Medulla oblongata (tissue), 1 donor: ENCODE results near the gene HELB.

Experiments used
- DNase-seq: peaks from one replicate; pipeline ENCODE4 v3.0.0-alpha.2; 2015; ENCODE audit errors: extremely low spot score

HELB gene

DNA sequence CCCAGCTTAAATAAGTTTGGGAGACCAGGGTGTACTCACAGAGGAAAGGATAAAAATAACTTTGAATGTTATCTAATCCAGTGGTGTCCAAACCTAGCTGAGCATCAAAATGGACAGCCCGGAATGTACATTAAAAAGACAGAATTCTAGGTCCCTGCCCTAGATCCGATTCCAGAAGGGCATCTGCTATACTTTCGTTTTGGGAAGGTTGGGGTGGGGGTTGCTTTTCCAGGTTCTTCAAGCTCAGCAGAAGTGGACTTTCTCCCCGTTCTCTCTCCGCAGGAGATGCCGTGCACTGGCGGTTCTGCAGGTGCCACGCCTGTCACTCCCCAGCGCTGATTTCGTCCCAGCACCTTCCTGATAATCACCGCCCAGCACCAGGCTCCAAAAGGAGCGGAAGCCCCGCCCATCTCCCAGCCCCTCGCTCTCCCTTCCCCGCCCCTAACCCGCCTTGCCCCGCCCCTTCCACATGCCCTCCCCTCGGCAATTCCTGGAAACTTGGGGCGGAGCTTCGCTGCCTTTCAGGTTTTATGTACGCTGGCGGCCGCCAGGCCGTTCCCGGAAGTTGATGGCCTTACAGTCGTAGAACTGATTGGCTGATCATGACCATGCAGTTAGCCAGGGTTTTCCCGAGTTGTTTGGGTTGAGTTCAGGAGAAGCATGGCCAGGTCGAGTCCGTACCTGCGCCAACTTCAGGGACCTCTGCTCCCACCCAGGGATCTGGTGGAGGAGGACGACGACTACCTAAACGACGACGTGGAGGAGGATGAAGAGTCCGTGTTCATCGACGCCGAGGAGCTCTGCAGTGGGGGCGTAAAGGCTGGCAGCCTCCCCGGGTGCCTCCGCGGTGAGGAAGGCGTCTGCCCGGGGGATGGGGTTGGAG is at the start of gene HELB:
HELB (plus strand) TSS at position 550 of the 883 bp plus-strand sequence; CDS start at position 661, 111 bp downstream.
- peak; percentile 98 for DNase-seq

DNA sequence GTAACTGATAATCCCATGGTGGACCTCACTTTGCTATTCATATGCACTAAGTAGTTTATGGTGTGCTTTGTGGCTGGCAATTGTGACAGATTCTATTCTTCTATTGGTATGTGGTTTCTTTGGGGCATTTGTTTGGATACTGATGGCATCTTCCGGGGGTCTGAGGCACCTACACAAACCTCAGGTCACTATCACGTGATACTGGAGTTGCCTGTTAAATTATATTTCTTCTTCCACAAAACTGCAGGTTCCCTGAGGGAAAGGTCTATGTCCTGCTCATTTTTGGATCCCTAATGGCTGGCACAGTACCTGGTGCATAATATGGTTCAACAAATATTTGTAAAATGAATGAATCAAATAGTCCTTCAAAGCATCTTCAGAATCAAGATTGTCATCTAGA is 49.5 kb upstream of the HELB start:
- no peak for DNase-seq

DNA sequence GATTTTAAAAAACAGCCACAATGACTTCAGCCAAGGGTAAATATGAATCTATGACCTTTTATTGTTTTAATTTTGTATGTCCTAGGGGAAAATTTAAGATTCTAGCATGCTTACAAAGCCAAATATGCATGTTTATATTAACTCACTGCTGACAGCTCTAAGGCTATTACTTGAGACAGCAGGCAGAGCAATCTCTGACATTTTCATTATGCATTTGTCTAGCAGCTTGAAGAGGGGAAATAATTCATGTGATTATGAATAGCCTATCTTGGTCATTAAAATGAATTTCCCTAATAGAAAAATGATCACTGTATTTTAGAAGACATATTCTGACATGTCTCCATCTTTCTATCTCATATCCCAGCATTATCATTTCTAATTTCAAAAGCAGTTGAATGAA is 46.6 kb upstream of the HELB start:
- DNase-seq: no peak

DNA sequence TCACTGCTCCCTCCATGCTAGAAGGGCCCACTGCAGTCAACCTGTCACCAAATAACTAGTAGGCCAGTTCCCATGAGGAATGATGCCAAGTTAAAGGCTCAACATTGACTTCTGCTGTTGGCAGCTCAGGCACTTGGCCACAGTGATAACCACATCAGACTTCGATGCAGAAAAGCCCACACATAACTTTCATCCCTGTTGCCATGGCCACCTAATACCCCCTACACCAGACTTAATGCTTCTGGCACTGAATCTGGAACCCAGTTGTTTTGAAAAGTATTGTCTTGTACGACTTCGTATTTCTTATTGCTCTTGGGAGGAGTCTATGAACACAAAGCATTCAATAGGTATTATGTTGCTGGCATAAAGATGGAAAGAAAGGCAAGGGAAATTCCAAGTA is 44.3 kb upstream of the HELB start:
- no peak for DNase-seq

DNA sequence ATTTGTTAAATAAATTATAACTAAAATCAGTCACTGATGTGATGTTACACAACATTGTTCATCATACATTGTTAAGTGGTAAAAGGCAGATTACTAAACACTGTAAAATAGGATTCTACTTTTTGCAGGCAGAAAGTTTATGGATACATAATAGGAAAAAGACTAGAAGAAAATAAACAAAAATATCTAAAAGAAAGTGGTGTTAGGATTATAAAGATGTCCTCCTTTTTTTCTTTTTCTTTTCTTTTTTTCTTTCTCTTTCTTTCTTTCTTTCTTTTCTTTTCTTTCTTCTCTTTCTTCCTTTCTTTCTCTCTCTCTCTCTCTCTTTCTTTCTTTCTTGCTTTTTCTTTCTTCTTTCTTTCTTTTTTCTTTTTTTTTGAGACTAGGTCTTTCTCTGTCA is 39.6 kb upstream of the HELB start:
- no peak for DNase-seq

DNA sequence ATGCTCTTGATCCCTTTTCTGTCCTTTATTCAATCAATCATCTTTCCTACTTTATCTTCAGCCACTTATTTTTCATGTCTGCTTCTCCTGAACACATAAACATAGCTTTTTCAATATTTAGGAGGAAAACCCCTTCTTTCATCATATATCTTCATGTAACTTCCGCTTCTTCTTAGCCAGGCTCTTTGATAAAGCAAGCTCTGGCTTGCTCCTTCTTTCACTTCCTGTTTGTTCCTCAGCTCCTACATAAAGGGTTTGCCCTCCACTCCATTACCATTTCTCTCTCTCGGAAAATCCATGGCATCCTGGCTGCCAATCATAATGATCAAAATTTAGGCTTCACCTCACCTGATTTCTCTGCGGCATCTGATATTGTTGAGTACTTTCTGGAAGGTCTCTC is 33.7 kb upstream of the HELB start:
- peak; percentile 54 for DNase-seq

DNA sequence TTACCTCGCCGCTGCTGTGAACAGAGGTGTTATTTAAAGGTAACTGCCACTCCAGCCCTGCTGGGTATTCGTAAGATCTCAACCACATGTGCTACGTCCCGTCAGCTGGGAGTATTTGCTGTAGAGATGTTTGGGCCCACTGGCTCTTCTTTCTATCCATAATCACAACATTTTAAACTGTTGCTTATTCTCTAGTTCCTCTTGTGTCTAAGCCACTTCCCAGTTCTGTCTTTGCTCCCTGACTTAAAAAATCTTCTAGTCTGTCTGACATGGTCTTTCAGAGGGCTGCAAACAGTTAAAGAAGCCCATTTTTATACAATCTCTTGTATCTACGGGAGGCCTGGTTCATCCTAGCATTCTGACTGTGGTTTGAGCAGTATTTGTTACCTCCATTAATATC is 33.2 kb upstream of the HELB start:
- peak; percentile 7 for DNase-seq

DNA sequence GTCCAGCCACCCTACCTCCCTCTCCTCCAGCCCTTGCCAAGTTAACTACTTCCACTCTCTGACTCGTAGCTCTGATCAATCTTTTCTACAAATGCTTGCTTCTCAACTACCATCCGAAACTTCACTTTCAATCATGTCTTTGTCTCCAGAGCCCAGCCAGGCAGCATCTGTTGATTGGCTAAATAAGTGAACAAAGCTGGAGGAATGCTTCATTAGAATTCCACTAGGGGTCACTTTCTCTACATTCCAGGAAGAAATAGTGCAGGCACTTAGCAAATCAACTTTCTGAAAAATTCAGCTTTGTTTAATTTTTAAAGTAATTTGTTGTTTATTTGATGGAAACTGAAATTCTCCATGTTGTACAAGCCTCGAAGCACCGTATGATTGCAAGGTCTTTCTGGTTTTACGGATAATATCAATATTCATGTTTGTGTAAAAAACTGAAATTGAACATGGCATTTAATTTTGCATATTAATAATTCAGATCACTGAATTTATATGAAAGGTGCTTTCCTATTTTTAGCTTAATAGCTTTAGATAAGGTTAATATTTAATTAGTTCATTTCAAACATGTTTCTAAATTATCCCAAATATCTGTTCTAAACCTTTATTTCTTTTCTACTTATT is 32.4 kb upstream of the HELB start:
- peak; percentile 85 for DNase-seq

DNA sequence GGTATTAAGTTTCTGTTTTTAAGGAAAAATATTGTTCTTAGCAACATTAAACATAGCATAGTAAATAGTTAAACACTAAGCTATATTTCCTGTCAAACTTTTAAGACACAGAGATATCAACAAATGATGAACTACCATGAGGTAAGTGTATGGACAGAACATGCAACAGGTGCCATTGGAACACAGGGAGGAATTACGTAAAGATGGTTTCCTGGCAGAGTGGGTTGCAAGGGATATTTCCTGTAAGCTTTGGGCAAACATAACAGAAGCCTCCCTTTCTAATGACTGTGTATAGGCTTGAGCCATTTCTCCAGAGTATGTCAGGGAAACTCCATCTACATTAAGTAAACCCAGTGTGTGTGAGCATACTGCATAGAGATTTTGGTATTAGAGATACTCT is 31.7 kb upstream of the HELB start:
- no peak for DNase-seq

DNA sequence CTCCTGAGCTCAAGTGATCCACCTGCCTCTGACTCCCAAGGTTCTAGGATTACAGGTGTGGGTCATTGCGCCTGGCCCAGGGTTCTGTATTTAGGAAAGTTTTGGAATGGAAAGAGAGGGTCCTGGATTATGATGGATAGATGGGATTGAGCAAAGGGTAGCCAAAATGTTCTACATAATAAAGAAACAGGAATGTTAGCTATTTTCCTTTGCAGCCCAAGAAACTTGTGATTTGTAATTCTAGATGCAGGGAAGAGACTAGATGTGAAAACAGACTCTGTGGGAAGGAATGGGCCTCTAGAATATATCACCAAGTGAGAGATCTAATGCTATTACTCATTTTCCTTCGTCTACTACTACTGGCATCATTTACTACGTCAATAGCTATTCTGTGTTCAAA is 29.6 kb upstream of the HELB start:
- DNase-seq: no peak

DNA sequence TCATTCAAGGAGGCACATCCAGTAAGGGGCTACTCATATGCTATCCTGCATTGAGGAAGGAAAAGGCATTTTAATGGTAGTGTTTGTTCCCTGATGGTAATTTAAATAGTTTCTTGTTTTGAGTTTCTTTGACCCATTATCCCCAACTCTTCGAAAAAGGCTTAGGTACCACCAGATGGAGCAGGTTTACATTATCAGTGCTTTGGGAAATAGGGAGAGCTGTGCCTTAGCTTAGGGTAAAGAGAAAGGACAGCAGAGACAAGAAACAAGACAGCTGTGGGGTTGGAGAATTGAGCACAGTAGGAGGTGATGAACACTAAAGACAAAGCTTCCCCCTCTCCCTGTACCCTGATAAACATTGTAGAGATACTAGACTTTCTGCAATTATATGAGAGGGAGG is 29.1 kb upstream of the HELB start:
- no peak for DNase-seq

DNA sequence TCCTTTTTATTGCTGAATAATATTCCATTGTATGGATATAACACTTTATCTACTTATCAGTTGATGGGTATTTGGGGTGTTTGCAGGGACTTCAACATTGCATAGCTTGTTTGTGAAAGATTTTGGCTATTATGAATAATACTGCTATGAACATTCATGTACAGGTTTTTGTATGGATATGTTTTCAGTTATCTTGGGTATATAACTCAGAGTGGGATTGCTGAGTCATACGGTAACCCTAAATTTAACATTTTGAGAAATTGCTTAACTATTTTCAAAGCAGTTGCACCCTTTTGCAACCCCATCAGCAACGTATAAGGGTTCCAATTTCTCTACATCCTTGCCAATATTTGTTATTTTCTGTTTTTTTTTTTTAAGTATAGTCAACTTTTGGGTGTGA is 27.3 kb upstream of the HELB start:
- no peak for DNase-seq

DNA sequence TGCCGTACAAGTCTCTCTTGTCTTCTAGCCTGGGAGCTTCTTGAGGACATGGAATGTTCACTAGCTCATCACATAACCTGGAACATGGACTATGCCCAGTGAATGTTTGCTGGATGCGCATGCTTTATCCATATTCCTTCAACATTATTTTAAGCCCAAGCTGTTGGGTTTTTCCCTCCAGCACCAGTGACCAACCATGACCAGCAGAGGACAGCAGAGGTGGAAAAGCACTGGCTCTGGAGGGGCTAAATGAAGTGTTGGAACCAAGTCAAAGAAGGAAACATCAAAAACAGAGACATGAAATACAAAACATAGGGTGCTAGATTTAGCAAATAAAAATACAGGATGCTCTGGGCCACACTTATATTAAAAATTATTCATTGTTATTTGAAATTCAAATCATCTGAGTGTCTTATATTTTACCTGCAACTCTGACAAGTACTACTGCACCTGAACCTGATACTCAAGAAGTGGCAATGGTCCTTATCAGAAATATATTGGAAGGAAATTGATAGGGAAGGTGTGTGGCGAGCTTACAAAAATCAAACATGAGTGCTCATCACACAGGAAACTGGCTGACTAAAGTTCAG is 23.1 kb upstream of the HELB start:
- DNase-seq: peak; percentile 38

DNA sequence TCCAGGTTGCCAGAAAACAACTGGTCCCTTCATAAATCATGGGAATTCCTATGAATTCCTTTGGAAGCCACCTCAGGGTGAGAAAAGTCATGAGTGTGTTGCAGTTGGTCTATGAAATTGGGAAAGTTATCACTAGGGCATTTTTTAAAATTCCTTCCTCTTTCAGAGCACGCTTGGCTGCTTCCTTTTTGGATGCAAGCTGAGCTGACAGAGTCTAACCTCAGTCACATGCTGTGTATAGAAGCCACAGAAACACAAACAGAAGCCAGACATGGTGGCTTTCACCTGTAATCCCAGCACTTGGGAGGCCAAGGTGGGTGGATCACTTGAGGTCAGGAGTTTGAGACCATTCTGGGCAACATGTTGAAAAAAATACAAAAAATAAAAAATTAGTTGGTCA is 21.7 kb upstream of the HELB start:
- peak; percentile 26 for DNase-seq

DNA sequence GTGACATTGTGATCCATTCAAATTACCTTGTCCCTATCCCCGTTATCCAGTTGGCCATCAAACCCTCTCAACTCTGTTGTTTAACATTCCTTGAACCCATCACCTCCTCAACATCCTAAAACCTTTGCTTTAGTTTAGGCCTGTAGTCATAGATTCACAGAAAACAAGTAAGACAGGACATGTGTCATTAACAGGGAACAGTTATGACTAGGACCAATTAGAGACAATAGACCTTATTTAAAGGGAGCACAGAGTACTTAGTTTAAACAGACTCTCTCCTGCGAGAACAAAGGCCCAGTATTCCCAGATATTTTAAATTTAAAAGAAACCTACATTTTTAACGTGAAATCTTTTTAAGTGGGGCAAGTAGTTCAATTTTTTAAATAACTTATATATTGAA is 20.0 kb upstream of the HELB start:
- no peak for DNase-seq

DNA sequence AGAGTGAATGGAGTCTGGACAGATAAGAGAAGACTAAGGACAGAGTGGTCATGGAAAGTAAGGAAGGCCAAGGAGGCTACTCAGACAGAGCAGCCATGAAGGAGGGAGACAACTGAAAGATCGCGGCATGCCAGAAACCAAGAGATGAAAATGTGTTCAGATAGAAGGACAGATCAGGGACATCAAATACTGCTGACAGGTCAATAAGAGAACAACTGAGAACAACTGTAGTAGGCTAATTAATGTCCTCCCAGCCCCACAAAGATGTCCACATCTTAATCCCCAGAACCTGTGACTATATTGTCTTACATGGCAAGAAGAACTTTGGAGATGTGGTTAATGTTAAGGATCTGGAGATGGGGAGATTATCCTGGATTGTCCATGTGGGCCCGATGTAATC is 15.0 kb upstream of the HELB start:
- no peak for DNase-seq

DNA sequence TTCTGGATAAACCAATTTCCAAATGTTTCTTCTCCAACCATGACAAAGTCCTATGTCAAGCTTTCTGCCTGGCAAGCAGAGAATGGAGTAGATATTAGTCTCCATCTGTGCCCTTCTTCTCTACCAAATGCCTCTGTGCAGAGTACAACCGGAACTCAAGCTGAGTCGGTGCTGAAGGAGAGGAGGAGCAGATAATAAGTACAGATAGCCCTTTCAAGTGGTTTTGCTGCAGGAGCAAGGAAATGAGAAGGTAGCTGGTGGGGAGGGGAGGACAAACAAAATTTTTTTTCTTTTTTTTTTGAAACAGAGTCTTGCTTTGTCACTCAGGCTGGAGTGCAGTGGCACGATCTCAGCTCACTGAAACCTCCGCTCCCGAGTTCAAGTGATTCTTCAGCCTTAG is 14.2 kb upstream of the HELB start:
- DNase-seq: no peak

DNA sequence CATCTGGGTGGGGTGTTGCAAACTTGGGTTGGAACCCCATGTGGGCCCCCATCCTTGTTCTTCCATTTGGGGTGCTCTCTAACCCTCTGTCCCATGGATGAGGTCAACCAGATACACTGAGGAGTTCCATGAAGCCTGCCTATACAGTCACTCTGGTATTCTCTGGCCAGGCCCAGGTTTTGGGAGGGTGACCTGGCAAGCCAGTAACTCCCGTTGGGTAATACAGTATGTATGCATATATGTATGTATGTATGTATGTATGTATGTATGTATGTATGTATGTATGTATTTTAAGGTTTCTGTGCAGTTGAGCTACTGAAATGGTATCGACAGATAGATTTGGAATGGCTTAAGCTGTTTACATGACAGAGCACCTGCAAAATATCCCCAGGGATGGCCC is 12.8 kb upstream of the HELB start:
- DNase-seq: no peak

DNA sequence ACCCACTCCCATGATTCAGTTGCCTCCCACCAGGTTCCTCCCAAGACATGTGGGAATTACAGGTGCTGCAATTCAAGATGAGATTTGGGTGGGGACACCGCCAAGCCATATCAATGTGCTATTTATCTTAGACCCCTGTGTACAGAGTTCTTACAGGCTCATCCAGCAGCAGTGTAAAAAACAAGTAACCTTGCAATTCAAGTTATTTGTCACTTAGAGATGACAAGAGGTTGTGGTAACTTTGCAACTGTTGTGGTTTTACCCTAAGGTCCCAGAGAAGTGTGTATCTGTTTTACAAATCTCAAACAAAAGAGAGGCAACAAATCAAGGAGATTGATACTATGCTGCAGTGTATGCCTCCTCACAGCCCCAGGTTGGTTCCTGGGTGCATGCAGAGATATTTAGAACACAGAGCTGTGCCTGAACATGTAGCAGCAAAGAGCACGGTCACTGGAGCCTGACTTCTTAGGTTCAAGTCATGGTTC is 11.5 kb upstream of the HELB start:
- no peak for DNase-seq

DNA sequence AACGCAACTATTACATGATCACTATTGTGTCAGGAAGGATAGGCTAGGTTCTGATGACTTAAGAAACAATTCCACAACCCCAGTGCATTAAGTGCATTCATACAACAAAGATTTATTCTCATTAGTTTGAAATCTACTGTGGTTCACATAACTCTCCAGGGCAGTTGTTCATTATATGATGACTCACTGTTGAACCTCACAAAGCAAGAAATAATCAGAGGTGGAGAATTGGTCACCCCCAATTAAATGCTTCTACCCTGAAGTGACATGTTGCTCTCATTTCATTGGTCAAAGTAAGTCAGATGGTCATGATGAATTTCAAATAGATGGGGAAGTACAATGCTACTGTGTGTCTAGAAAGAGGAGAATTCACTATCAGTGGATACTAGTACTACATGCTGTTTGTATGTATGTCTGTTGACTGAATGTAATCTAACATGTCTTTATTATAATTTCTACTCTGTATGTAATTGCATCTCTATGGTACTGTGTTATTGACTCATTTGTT is 6.1 kb upstream of the HELB start:
- no peak for DNase-seq

DNA sequence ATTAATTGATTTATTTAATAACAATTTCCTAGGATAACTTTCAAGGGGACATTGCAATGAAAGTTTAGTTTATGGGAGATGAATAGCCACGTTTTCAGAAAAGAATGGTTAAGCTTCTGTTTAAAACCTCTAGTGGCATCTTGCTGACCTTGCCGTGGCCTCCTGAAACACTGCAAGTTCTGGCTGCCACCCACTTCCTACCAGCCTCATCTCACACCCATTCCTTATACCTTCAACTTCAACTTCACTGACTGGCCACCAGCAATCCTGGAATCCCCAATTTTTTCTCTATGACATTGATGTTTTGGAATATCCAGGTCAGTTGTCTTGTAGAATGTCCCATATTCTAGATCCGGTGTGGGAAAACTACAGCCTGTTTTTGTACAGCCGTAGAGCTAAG is 5.2 kb upstream of the HELB start:
- no peak for DNase-seq

DNA sequence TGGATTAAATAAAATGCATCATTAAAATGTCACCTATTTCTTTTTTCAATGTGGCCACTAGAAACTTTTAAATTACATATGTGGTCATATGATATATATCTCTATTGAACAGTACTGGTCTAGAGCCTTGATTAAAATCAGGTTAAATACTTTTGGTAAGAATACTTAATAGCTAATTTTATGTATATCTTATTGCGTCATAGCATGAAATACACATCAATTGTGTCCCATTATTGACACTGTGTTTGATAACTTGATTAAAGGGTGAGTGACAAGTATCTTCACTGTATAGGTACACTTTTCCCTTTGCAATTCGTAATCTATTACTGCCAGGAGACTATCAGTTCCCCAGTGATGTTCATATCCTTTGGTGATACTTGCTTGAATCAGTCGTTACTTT is 4.4 kb upstream of the HELB start:
- DNase-seq: no peak

DNA sequence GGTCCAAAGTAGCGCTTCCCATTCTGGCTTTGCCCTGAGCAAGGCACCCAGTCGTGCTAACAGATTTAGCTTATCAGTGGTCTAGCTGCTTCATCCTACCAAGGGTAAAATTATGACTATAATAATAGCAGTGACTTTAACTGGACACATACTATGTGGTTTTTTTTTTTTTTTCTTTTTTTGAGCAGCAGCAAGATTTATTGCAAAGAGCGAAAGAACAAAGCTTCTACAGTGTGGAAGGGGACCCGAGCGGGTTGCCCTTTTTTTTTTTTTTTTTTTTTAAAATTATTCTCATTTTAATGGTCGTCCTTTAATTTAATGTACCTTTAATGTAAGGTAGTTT is 505 bp downstream of the HELB start:
- no peak for DNase-seq
